Measurements from ENCODE around the gene ABRACL. TPM values are rescaled to one million over a fixed set of nuclear protein-coding genes. Genes with fewer than 3 reads are reported as not detected.

The ABRACL gene
- total and polyA plus RNA-seq, 2 donors (not counting 3 experiments of a cell fraction or from before 2014, with no cell fraction given): 54.4 to 87.4 TPM

DNA sequence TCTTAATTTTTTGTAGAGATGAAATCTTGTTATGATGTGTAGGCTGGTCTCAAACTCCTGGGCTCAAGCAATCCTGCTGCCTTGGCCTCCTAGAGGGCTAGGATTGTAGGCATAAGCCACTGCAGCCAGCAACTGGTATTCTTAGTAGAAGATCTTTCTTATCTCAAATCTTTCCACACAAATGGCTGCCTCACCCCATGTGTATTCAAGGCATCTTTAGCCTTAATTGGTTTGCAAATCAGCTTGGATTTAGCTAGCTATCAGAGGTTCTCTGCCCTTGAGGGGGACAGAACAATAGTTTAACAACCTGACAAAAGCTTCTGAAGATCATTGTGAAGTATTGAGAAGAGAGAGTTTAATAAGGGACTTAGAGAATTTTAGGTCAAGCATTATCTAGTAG is 17.9 kb upstream of the ABRACL start:
- FAIRE-seq: no peak
- Histone ChIP-seq H3K9ac (replicated peaks; ENCODE audit: extremely low read depth, insufficient read depth, low read length) (no peak overlapping the region), H3K9me1 (replicated peaks; ENCODE audit: control insufficient read depth, extremely low read depth, insufficient read depth, low read length) (no peaks in the 10 kb centered on the region), H3K27me3 (ENCODE audit: control insufficient read depth in 2 of 2, insufficient read depth in 2 of 2, low read length in 2 of 2) (peaks cover 0 to 3% of the 10 kb centered on the region in 2 experiments), H2AFZ (ENCODE audit: low read depth, low read length) (no peak overlapping the region), H3K79me2 (ENCODE audit: control insufficient read depth, insufficient read depth, low read length) (no peaks in the 10 kb centered on the region), H4K20me1 (replicated peaks; ENCODE audit: control insufficient read depth, extremely low read depth, insufficient read depth, low read length) (no peaks in the 10 kb centered on the region), H3K4me2 (ENCODE audit: insufficient read depth, low read length) (no peak overlapping the region), H3K4me1 (ENCODE audit: control insufficient read depth, extremely low read depth, insufficient read depth, low read length) (no peaks in the 10 kb centered on the region), H3K4me3 (replicated peaks in 1 of 3; ENCODE audit: insufficient read depth in 1 of 3, low read depth in 1 of 3, low read length in 3 of 3) (no peak overlapping the region), H3K36me3 (ENCODE audit: control insufficient read depth in 2 of 2, extremely low read depth in 1 of 2, insufficient read depth in 2 of 2, low read length in 2 of 2) (no peaks in the 10 kb centered on the region), H3K27ac (ENCODE audit: insufficient read depth, low read depth, low read length) (no peak overlapping the region), H3K9me3 (replicated peaks; ENCODE audit: control insufficient read depth, insufficient read depth, low read length) (no peaks in the 10 kb centered on the region)
- POLR2A ChIA-PET: no interaction called here
- dilution Hi-C loops (cut with MboI; ENCODE audit: extremely low pct_ligation_motif_present, low sequenced_read_pairs) (no loop called here), intact Hi-C loops (cut with micrococcal nuclease) (no loop called here)
- no TSS peak for BruUV-seq (replicated peaks)
- no peak for TF ChIP-seq GATA2 (IDR thresholded peaks at IDR 0.05; ENCODE audit: insufficient read depth, insufficient read length, low read depth, low read length)
- TF ChIP-seq, protein P1, sequence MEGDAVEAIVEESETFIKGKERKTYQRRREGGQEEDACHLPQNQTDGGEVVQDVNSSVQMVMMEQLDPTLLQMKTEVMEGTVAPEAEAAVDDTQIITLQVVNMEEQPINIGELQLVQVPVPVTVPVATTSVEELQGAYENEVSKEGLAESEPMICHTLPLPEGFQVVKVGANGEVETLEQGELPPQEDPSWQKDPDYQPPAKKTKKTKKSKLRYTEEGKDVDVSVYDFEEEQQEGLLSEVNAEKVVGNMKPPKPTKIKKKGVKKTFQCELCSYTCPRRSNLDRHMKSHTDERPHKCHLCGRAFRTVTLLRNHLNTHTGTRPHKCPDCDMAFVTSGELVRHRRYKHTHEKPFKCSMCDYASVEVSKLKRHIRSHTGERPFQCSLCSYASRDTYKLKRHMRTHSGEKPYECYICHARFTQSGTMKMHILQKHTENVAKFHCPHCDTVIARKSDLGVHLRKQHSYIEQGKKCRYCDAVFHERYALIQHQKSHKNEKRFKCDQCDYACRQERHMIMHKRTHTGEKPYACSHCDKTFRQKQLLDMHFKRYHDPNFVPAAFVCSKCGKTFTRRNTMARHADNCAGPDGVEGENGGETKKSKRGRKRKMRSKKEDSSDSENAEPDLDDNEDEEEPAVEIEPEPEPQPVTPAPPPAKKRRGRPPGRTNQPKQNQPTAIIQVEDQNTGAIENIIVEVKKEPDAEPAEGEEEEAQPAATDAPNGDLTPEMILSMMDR (IDR thresholded peaks at IDR 0.05; ENCODE audit: extremely low read depth in 1 of 2, insufficient read depth in 1 of 2, low read depth in 1 of 2, low read length in 2 of 2): no peak
- TF ChIP-seq EZH2 (IDR thresholded peaks at IDR 0.05; ENCODE audit: borderline replicate concordance, low read depth, low read length, severe bottlenecking): no peak
- TF ChIP-seq FOS (IDR thresholded peaks at IDR 0.05; ENCODE audit: borderline replicate concordance, insufficient read depth, low read length): no peak
- no peak for TF ChIP-seq JUN (IDR thresholded peaks at IDR 0.05; ENCODE audit: borderline replicate concordance, insufficient read depth, insufficient read length, low read depth)
- CTCF ChIA-PET: interaction anchor here (2.0 kb wide), 1 partner anchor 9 kb away, joined by 4 read pairs; no protein-coding TSS in a partner anchor
- DNase-seq (ENCODE audit: low read depth, low spot score): no peak

DNA sequence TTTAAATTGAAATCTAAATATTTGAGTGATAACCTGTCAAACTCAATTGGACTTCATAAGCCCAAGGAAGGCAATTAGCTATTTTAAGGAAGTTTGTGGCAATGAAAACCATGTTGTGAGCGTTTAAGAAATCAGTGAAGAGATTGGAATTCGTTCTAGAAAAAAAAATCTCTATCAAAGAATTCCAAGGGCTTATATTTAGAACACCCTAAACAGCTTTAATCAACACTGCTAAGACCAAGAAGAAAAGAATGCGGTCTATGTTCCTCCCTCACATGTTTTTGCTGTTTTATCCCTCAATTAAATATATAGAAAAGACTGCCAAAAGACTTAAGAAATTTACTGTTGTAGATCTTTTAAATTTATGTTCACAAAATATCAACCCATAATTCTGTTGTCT is 16.6 kb upstream of the ABRACL start:
- H3K4me2 ChIP-seq (ENCODE audit: insufficient read depth, low read length): no peak overlapping the region
- DNase-seq (ENCODE audit: low read depth, low spot score): no peak
- no peak overlapping the region for H3K27ac ChIP-seq (ENCODE audit: insufficient read depth, low read depth, low read length)
- POLR2A ChIA-PET: no interaction called here
- no peaks in the 10 kb centered on the region for H3K4me1 ChIP-seq (ENCODE audit: control insufficient read depth, extremely low read depth, insufficient read depth, low read length)
- no peaks in the 10 kb centered on the region for H3K79me2 ChIP-seq (ENCODE audit: control insufficient read depth, insufficient read depth, low read length)
- H4K20me1 ChIP-seq (replicated peaks; ENCODE audit: control insufficient read depth, extremely low read depth, insufficient read depth, low read length): no peaks in the 10 kb centered on the region
- no peaks in the 10 kb centered on the region for H3K9me1 ChIP-seq (replicated peaks; ENCODE audit: control insufficient read depth, extremely low read depth, insufficient read depth, low read length)
- no TSS peak for BruUV-seq (replicated peaks)
- no peak overlapping the region for H2AFZ ChIP-seq (ENCODE audit: low read depth, low read length)
- dilution Hi-C loops (cut with MboI; ENCODE audit: extremely low pct_ligation_motif_present, low sequenced_read_pairs) (no loop called here), intact Hi-C loops (cut with micrococcal nuclease) (no loop called here)
- H3K9me3 ChIP-seq (replicated peaks; ENCODE audit: control insufficient read depth, insufficient read depth, low read length): no peaks in the 10 kb centered on the region
- no peak overlapping the region for H3K9ac ChIP-seq (replicated peaks; ENCODE audit: extremely low read depth, insufficient read depth, low read length)
- no peaks in the 10 kb centered on the region for H3K36me3 ChIP-seq (ENCODE audit: control insufficient read depth in 2 of 2, extremely low read depth in 1 of 2, insufficient read depth in 2 of 2, low read length in 2 of 2)
- CTCF ChIA-PET: interaction anchor here (1.1 kb wide), 1 partner anchor 196 kb away, joined by 3 read pairs; no protein-coding TSS in a partner anchor
- peaks cover 0 to 3% of the 10 kb centered on the region in 2 experiments for H3K27me3 ChIP-seq (ENCODE audit: control insufficient read depth in 2 of 2, insufficient read depth in 2 of 2, low read length in 2 of 2)
- TF ChIP-seq FOS (IDR thresholded peaks at IDR 0.05; ENCODE audit: borderline replicate concordance, insufficient read depth, low read length): no peak
- no peak for TF ChIP-seq POLR2AphosphoS5 (IDR thresholded peaks at IDR 0.05; ENCODE audit: insufficient read depth, low read depth, low read length)
- TF ChIP-seq JUN (IDR thresholded peaks at IDR 0.05; ENCODE audit: borderline replicate concordance, insufficient read depth, insufficient read length, low read depth): no peak
- no peak for TF ChIP-seq MYC (IDR thresholded peaks at IDR 0.05; ENCODE audit: low read depth, low read length)
- no peak for FAIRE-seq
- H3K4me3 ChIP-seq (replicated peaks in 1 of 3; ENCODE audit: insufficient read depth in 1 of 3, low read depth in 1 of 3, low read length in 3 of 3): no peak overlapping the region
